SK-N-SH treated with all-trans-retinoic acid at 6 μM for 48 hours (cell line): ENCODE data around the gene KCNH2.
A peak's percentile ranks its signal among the peaks of the same experiment; 100 is the strongest.

Experiments used
- ATAC-seq: fragments of 200-7000 bp; cut with Tn5 transposase; 3 replicates; pipeline ENCODE4 v1.9.1; 2020; ENCODE audit warnings: mild to moderate bottlenecking, moderate library complexity
- BACH2 ChIP-seq: fragments of 250-450 bp; sonication (Bioruptor Pico); IDR thresholded peaks from 2 replicates; pipeline ENCODE4 v1.9.0; 2021; ENCODE audit warnings: mild to moderate bottlenecking, borderline replicate concordance
- CREB5 ChIP-seq: fragments of 250-450 bp; sonication (Bioruptor Pico); IDR thresholded peaks from 2 replicates; pipeline ENCODE4 v1.5.1; 2020; ENCODE audit warnings: low read depth, mild to moderate bottlenecking, moderate library complexity
- GLIS3 ChIP-seq: fragments of 250-450 bp; sonication (Bioruptor Pico); IDR thresholded peaks from 2 replicates; pipeline ENCODE4 v1.5.0; 2020; ENCODE audit warnings: mild to moderate bottlenecking, moderate library complexity
- ISL1 ChIP-seq: fragments of 250-450 bp; sonication (Bioruptor Pico); IDR thresholded peaks from 2 replicates; pipeline ENCODE4 v2.1.2; 2022; ENCODE audit warnings: mild to moderate bottlenecking, moderate library complexity
- OSR1 ChIP-seq: fragments of 250-450 bp; sonication (Bioruptor Pico); IDR thresholded peaks from 2 replicates; pipeline ENCODE4 v1.8.0; 2022; ENCODE audit warnings: moderate library complexity, mild to moderate bottlenecking, inconsistent platforms
- PATZ1 ChIP-seq: fragments of 250-450 bp; sonication (Bioruptor Pico); IDR thresholded peaks from 2 replicates; pipeline ENCODE4 v1.8.0; 2020; ENCODE audit warnings: mild to moderate bottlenecking, moderate library complexity, borderline replicate concordance
- POU6F1 ChIP-seq: fragments of 250-450 bp; sonication (Bioruptor Pico); IDR thresholded peaks from 2 replicates; pipeline ENCODE4 v1.8.0; 2021; ENCODE audit warnings: low read depth, mild to moderate bottlenecking, moderate library complexity, borderline replicate concordance
- PPARA ChIP-seq: fragments of 250-450 bp; sonication (Bioruptor Pico); IDR thresholded peaks from 2 replicates; pipeline ENCODE4 v1.5.0; 2020; ENCODE audit warnings: mild to moderate bottlenecking, borderline replicate concordance
- TCF4 ChIP-seq: fragments of 250-450 bp; sonication (Bioruptor Pico); IDR thresholded peaks from 2 replicates; pipeline ENCODE4 v1.8.0; 2021; ENCODE audit warnings: mild to moderate bottlenecking, moderate library complexity, borderline replicate concordance
- TOX ChIP-seq: fragments of 250-450 bp; sonication (Bioruptor Pico); IDR thresholded peaks from 2 replicates; pipeline ENCODE4 v1.8.0; 2021; ENCODE audit warnings: mild to moderate bottlenecking, moderate library complexity, borderline replicate concordance
- TSHZ2 ChIP-seq: fragments of 250-450 bp; sonication (Bioruptor Pico); IDR thresholded peaks from 2 replicates; pipeline ENCODE4 v1.5.0; 2020; ENCODE audit warnings: mild to moderate bottlenecking, moderate library complexity
- ZC3H10 ChIP-seq: fragments of 250-450 bp; sonication (Bioruptor Pico); IDR thresholded peaks from 2 replicates; pipeline ENCODE4 v1.5.1; 2021; ENCODE audit warnings: mild to moderate bottlenecking, moderate library complexity
- ZFP3 ChIP-seq: fragments of 250-450 bp; sonication (Bioruptor Pico); IDR thresholded peaks from 2 replicates; pipeline ENCODE4 v1.5.0; 2020; ENCODE audit warnings: mild to moderate bottlenecking, moderate library complexity
- ZNF70 ChIP-seq: fragments of 450-650 bp; formaldehyde crosslinking; IDR thresholded peaks from 2 replicates; pipeline ENCODE4 v1.5.0; 2020; ENCODE audit warnings: mild to moderate bottlenecking, moderate library complexity

KCNH2 gene

GRCh38 chr7:150972741-150973140 lies 5.4 kb downstream of the KCNH2 start:
- ATAC-seq, result no peak
- TF ChIP-seq OSR1 (CRISPR knock-in tag) (no peak), TSHZ2 (no peak), GLIS3 (CRISPR knock-in tag) (no peak)

GRCh38 chr7:150972023-150972468 lies 6.1 kb downstream of the KCNH2 start:
- TF ChIP-seq TOX (no peak), GLIS3 (CRISPR knock-in tag) (no peak), PATZ1 (0 out of 2 replicates have a peak, but pooled peaks have one; percentile 17), TCF4 (CRISPR knock-in tag) (peak; percentile 95), ZNF70 (CRISPR knock-in tag) (peak; percentile 46; the same call in 1 of the 2 replicates), TSHZ2 (peak; percentile 94), ISL1 (CRISPR knock-in tag) (peak; percentile 41; the same call in 1 of the 2 replicates), CREB5 (CRISPR knock-in tag) (no peak), ZC3H10 (CRISPR knock-in tag) (no peak), BACH2 (no peak)
- ATAC-seq, result peak; percentile 59

- TF ChIP-seq ZFP3 (CRISPR knock-in tag) (no peak; the same call in 1 of the 2 replicates), TCF4 (CRISPR knock-in tag) (no peak), PATZ1 (no peak), PPARA (CRISPR knock-in tag) (no peak), POU6F1 (CRISPR knock-in tag) (no peak), TSHZ2 (peak; percentile 56; the same call in 1 of the 2 replicates)
- peak; percentile 11 for ATAC-seq
Observed at GRCh38 chr7:150971242-150972022, 6.7 kb downstream of the KCNH2 start.
